Femur (tissue), 1 donor: ENCODE results near the gene DNAH1.
A peak's percentile ranks its signal among the peaks of the same experiment; 100 is the strongest.

ENCODE experiments used
- DNase-seq: peaks from one replicate; pipeline ENCODE4 v3.0.0-alpha.2; 2017

DNAH1 gene

DNA sequence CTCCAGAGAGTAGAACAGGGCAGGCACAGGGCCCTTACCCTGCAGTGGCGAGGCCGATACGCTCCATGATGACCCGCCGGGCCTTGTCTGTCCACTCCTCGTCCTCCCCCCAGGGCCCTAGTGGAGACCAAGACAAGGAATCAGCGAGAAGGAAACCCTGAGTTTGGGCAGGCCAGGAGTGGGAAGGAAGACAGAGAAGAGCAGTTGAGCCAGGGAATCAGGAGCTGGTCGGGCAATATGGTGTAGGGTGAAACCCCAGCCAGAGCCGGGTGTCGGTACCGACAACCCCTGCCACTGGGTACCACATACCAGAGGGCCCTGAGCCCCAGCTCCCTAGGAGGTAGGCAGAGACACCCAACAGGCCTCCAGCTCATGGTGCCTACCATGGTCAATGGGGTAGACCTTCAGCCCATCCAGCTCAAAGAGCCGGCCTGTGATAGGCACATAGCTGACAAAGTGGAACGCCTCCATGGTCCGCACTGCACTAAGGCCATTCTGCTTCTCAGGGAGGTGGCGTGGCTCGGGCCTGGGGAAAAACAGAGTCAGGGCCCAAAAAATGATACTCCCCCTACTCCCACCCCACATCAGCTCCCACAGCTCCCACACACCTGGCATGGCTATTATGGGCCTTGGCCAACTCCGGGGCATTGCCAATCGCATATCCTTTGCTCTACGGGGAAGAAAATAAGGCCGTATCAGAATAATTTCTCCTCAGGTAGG is 90.8 kb downstream of the DNAH1 start:
- DNase-seq: peak; percentile 32

DNA sequence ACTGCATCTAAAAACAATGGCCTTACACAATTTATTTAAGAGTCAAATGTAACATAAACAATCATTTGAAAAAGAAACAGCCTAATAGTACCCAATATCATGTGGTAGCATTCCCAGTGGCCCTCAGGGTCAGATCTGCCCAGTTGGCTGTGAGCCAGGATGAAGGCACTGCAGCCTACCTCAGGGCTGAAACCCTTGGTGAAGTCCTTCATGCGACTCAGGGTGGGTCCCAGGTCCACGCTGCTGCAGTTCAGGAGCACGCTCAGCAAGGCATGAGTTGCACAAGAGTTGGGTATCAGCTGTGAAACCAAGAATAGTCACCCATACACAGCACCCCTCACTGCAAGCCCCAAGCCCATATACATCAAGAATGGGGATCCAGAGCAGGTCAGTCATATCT is 91.7 kb downstream of the DNAH1 start:
- DNase-seq: peak; percentile 28

DNA sequence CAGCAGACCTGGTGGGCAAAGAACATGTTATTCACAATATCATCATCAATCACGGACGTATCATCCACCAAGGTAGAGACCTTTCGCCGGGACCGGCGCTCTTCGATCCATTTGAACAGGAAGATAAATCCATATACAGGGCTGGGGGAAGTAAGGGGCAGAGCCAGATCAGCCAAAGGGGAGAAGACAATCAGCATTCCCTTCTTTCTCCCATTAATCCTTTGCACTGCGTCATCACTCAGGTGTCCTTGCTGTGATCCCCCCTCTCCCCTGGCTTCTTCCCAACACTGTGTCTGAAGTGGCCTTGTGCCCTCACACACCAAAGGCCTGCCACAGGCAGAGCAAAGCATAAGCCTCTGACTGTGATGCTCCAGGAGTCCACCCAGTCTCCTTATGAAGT is 92.3 kb downstream of the DNAH1 start:
- DNase-seq: peak; percentile 27

DNA sequence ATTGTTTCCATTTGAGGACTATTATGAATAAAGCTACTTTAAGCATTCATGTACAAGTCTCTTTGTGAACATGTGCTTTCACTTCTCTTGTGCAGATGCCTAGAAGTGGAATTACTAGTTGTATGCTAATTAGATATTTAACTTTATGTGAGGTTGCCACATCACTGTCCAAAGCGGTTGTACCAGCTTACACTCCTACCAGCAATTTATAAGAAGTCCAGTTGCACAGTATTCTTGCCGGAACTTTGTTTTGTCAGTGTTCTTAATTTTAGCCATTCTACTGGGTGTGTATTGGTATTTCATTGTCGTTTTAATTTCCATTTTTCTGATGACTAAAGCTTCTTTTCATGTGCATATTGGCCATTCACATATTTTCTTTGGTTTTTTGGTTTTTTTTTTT is 99.7 kb downstream of the DNAH1 start:
- no peak for DNase-seq

DNA sequence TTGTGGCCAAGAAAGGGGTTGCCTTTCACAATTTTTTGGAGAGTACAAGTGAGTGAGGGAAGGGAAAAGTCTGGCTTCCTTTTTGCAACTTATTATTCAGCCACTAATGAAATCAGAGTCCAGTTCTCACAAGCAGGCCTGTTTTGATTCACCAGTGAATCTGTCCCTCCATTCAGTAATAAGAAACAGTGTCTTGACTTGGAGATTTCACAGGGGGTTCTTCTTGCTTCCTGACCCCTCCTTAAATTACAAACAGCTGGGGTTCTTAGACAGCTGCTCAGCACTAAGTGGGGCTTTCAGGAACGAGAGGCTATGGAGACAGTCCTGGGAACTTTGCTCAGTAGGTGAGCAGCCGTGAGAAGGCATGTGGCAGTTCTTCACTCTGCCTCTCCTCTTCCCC is 104.3 kb downstream of the DNAH1 start:
- DNase-seq: peak; percentile 15

DNA sequence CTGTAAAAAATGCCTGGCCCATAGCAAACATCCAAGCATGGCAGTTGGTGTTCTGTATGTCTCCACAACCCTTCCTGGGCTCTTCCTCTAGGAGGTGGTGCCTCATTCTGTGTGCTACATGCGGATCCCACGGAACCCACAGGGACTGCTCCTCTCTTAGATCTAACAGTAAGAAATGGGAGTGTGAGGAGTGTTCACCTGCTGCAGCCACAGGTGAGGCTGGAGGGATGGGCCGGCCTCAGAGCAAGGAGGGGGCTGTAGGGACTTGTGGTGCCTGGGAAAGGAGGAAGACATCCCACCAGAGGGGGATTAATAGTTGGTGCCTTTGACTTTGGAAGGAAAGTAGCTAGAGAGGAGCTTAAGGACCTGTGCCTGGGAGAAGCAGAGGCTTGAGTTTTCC is 106.5 kb downstream of the DNAH1 start:
- DNase-seq: no peak

DNA sequence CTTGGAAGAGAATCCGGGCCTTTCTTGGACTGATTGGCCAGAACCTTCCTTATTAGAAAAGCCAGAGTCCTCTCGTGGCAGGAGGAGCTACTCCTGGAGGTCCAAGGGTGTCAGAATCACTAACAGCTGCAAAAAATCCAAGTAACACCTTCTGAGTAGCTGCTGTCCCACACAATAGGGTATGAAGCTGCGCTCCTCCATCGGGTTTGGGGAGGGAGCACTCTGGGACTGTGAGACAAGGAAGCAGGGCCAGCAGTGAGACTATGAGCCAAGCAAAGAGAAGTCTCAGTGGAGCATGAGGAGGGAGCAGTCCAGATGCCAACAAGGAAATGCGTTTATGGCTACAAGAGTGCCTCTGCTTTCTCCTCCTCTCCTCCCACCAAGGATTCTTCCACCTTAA is 107.1 kb downstream of the DNAH1 start:
- peak; percentile 19 for DNase-seq

DNA sequence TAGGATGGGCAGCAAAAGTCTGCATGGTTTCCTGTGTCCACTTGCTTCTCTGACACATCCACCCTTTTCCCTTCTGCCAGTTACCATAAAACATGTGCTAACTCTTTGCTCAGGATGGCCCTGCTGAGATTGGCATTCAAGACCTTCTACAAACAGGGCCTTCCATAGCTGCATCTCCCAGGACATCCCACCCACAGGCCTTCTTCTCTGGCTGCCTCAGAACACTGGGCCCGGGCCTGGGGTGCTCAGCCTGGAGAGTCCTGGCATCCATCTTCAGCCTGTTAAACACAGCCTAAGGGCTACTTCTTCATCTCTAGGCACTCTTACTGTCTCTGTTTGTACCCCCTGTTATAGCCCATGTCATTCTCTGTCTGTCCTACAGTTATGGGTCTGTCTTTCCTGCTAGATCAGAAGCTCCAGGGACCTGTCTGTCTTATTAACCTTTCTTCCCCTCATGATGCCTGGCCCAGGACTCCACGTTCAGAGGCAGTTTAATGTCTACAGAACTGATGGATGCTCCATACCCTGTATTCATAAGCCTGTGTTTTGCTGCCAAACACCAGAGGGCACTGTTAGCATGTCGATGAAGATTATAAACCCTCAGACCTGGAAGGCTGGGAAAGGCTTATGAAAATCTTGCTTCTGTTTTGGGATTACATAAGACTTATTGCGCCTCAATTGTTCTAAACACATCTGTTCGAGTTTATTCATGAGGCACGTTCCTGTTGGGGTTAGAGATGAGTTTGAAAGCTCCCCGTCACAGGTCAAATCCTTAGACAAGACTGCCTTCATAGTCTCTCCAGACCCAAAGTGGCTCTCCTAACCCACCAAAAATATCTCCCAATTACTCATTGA is 112.3 kb downstream of the DNAH1 start:
- peak; percentile 71 for DNase-seq

DNA sequence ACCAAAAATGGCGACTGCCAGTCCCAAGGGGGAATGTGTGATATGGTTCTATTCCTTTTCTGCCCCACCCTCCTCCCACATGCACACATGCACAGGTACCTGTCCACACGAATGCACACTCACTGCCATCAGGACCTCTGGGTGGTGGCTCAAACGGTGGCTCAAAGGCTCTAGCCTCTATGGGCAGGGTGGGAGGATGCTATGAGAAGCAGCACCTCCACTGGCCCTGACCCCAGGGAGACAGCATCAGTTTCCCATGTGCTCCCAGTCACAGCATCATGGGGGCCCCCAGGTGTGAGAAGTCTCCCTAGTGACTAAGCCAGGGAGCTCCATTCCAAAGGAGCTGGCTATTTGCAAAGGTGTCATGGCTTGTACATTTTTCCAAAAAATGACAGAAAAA is 112.9 kb downstream of the DNAH1 start:
- DNase-seq: peak; percentile 14

DNA sequence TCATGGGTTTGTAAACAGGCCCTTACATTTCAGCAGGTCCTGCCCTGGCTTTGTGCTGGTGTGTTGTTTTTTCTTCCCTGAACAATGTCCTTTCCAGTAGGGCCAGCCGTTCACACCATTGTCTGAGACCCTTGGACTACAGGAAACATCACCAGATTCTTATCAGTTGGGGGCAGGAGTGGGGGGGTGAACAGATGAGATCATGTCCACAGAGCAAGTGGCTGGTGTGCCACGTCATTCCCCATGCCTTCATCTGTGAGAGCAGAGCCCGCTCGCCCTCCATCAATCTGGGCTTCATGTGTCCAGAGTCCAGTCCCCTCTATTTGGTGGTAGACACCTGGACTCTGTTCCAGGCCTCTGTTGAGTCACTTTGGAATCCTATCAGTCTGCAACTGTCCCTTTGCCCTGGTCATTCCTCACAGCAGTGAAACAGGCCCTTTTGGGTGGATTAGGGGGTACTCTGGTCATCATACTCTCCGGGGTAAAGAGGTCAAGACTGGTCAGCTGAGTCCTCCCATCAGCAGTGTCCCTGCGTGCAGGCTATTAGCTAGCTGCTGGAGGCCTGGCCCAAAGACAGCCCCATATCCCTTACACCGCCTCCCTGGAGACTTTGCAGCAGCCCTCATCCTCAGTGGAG is 113.8 kb downstream of the DNAH1 start:
- no peak for DNase-seq

DNA sequence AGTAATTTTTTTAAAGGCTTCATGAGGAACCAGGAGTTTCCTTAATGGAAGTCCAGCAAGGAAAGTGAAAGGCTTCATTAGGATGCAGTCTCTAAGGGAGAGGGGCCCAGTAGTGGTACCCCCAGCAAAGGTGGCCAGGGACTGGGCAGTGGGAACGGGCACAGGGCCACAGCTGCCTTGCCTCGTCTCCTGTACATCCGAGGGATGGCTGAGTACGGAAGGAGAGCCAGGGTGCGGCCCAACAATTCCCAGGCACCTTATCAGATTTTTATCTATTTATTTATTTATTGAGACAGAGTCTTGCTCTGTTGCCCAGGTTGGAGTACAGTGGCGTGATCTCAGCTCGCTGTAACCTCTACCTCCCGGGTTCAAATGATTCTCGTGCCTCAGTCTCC is 114.3 kb downstream of the DNAH1 start:
- DNase-seq: no peak

DNA sequence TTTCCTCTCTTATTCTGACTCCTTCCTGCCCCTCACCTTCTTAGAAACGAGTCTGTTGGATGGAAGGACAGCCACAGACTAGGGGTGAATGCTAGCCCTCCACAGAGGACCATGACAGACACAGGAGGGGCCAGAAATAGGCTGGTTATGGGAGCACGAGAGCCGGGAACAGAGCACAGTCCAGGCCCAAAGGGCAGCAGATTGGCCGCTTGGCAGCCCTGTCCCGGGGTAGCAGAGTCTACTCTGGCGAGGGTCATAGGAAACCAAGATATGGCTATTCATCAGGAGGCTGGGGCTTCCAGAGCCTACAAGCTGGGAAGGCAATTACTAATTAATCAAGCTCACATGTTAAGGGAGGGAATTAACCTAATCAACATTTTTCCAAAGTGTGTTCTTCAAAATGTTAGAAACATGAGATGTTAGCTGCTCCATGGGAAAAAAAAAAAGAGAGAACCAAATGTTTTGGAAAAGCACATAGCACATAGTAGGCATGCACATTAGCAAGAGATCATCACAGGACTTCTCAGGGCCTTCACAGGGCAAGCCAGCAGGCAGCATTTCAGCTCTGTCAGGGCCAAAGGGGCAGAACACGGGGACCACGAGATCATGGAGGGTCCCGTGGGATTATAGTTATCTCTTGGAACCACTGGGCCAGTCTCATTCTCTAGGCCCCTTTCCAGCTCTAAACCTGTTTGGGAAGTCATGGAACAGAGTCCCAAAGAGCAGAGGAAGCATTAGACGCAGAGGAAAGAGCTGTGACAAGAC is 115.5 kb downstream of the DNAH1 start:
- DNase-seq: peak; percentile 15

DNA sequence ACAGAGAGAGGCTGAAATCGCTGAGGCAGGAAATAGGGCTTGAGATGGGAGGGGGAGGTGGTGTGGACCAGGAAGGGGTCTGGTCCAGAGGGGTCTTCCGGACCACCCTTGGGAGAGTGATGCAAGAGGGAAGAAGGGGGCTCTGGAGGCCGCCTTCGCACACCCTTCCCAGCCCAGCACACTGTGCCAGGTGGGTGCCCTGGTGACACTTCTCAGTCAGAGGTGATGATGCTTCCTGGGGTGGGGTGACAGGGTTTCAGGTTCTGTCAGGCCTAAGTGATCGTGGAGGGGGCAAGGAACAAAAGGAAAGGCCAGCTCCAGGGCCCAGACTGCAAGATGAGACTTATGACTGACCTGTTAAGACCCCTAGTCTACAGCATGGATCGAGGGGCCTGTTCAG is 116.1 kb downstream of the DNAH1 start:
- DNase-seq: no peak

DNA sequence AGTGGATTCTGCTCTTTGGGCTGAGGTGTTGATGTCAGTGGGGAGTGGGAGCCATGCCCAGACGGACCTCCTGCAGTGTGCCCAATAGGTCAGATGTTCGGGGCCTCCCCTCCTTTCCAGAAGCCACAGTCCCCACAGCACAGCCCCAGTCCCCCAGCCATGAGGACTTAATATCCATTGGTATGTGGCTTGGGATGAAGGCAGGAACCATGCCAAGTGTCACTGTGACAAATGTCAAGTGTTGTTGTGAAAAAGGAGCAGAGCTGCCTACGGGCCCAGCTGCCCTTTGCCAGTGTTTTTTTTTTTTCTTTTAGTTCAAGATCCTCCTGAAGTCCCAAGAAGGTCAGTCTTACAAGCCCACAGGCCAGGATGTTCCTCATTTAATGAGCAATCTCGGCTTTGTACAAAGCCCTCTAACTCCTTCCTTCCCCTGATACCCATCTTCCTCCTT is 116.6 kb downstream of the DNAH1 start:
- DNase-seq: peak; percentile 47

DNA sequence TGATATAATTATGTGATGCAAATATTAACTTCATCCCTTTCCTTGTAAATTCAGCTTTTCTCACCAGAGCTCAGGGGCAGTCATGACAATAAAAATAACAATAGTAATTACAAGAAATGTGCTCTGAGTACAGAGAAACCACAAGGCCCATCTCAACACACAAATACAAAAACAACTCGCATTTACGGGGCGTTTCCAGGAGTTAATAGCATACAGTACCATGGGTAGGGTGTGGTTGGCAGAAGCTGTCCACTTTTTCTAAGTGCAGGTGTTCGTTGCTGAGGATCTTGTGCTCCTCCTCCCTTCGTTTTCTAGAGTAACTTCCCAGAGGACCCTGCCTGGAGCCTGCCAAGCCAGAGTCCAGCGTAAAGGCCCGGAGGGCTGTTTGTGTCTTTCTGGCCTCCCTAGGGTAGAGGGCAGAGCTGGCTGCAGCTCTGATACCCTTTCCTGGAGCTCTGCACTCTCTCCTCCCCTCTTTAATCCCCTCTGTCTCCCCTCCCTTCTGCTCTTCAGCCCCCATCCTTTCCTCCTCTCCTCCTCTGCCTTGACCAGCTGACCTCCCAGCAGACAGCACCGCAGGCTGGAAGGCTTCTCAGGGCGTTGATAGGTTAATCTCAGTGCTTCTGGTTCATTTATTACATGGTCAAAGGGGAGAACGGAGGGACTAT is 117.3 kb downstream of the DNAH1 start:
- DNase-seq: peak; percentile 18

DNA sequence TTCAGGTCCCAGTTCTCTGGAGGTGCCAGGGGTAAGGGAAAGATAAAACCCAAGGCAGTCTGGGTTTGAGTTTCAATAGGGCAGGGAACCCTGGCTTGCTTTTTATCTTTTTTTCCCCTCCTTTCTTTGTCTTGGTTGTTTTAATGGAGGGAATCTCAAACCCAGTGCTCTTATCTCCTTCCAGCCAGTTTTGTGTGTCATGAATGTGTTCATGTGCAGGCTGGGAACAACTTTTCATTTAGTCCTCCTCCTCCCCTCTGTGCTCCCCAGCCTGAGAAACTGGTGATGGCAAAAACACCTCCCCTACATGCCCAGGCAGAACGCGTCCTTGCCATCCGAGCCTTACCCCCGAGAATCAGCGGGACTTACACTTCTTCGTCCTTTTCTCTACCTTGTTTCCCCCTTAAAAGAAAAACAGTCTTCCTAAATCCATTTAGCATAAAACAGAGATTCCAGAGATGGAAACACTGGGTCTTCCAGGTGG is 117.9 kb downstream of the DNAH1 start:
- DNase-seq: no peak

DNA sequence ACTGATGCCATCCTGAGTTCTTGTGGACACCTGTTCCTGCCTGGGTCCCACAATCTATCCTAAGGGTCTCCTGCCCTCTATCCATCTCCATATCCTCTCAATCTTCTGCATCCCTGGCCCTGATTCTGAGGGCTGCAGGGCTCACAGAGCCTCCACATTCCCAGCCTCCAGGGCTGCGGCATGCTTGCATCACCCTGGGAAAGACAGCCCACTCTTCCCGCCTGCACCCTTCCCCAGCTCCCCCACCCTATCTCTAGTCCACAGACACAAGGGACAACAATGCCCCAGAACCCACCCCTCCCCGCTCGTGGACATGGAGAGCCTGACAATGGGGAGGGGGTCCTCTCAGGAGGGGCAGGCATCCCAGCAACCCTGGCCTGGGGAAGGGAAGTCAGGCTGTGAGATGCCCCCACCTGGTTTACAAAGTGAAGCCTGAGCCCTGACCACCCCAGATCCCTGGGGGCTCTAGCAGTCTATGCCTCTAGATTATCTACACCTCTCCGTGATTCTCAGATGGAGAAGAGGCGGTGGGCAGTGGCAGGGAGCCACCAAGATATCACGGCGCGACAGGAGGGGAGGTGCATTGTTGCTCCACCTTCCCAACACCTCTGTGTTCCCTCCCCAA is 118.5 kb downstream of the DNAH1 start:
- DNase-seq: peak; percentile 16

DNA sequence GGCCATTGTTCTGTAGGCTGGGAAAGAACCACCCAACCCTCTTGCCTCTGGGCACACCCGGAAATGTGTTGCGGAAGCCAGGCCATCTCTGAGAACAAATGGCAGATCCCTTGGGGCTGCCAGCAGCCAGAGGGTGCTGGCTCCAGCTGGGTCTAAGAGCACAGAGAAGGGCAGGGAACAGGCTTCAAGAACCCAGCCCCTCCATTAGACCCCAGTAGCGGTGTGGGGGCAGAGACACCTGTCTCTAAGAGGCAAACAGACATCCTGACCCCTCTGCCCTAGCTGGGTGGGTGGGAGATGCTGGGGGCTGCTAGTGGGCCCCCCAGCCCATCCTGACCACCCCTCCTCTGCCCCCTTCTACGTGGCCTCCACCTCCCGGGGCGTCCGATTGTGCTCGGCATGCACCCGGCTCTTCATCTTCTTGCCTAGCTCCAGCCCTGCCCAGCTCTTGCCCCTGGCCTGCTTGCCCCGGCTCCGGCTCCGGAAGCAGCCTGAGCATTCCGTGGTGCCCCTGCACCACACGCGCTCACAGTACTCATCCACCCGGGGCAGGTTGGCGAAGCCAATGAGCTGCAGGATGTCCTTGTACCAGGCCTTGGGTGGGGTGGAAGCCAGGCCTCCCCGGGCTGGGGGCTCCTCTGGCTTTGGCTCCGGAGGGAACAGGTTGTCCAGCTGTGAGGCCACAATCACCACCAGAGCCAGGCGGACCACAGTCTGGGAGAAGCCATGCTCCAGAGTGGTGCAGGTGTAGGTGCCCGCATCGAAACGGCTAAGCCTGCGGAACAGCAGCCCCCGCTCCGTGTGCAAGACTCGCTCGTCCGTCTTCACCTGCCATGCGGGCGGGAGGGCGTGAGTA is 119.4 kb downstream of the DNAH1 start:
- DNase-seq: peak; percentile 11

DNA sequence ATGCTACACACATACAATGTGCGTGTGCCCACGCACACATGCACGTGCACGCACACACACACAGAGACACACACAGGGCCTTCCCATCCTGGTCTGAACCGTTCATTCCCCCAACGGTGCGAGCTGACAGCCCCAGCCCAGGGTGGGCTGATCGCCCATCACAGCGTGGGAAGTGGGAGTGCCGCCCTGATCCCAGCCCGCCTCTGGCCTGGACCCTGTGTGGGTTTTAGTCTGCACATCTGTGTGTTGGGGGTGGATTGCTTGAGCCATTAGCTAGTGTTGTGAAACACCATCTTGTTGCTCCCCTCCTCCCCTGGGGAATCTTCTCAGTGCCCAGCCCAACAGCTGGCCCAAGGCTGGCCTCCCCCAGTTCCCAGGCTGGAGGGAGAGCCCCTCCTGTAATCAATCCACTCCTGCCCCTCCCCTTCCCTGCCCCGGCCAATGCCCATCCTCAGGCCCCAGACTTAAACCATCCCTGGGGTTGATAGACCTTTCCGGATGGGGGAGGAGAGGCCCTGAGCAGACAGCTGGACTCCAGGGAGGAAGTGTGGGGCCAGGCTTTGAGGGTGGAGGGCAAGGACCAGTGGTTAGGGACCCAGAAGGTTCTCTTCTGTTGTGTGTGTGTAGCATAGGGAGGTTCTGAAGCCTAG is 120.5 kb downstream of the DNAH1 start:
- peak; percentile 68 for DNase-seq
